Right ventricle myocardium superior (tissue), 1 donor: ENCODE measurements around the gene CRISP3. TPM values are rescaled to one million over a fixed set of nuclear protein-coding genes. Genes with fewer than 3 reads are reported as not detected.
"Not testable (repeated sequence)": the region's sequence is repeated elsewhere in the genome, so short reads cannot be mapped to it uniquely, and the experiment has no call there.

ENCODE experiments used
- ATAC-seq: fragments of 200-7000 bp; cut with Tn5 transposase; one replicate; pipeline ENCODE4 v1.9.1; 2020; ENCODE audit warnings: mild to moderate bottlenecking; ENCODE audit not compliant: poor library complexity
- DNase-seq: peaks from one replicate; pipeline ENCODE4 v3.0.0-alpha.2; 2020
- intact Hi-C: fragments of 100-400 bp; cut with DNase I; formaldehyde crosslinking; loops from one replicate; pipeline ENCODE4 v1.11.2; 2022
- long read RNA-seq: library from polyadenylated mRNA; unstranded; transcript quantifications from one replicate; pipeline ENCODE4 v2.0.0, GENCODE V29; 2021
- total RNA-seq: library from RNA; stranded (reverse); fragmentation: NEBNext Ultra II Directional; extraction: Animal tissue kit (Norgen Biotek cat#: 25700); gene quantifications from one replicate; pipeline ENCODE4 v1.2.1, GENCODE V29; 2021
- donor health status: DM: no; HTN: yes; CAD: no; lungs with severe emphysema.

CRISP3 gene, protein sequence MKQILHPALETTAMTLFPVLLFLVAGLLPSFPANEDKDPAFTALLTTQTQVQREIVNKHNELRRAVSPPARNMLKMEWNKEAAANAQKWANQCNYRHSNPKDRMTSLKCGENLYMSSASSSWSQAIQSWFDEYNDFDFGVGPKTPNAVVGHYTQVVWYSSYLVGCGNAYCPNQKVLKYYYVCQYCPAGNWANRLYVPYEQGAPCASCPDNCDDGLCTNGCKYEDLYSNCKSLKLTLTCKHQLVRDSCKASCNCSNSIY
- not detected for total RNA-seq
- long read RNA-seq: 0 reads

DNA sequence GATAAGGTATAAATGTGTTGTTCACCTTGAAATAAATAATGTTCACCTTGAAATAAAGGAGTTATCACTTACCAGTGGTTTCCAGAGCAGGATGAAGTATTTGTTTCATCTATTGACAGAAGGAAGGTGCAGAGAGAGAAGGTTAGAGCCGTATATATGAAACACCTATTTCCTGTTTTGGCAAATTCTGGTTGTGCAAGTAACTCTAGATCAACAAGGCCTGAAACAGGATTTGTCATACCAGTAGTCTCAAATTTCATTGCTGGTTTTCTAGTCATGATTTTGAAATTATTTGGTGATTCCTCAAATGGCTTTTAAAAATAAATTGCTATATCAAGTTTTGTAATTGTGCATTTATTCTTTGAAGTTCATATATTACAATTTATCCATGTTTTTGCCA is at the start of gene CRISP3:
CRISP3 (minus strand) TSS at position 130 of the 400 bp plus-strand sequence; CDS start at position 109, 21 bp downstream.
- no peak for DNase-seq
- intact Hi-C loops: no loop called here
- no peak for ATAC-seq

DNA sequence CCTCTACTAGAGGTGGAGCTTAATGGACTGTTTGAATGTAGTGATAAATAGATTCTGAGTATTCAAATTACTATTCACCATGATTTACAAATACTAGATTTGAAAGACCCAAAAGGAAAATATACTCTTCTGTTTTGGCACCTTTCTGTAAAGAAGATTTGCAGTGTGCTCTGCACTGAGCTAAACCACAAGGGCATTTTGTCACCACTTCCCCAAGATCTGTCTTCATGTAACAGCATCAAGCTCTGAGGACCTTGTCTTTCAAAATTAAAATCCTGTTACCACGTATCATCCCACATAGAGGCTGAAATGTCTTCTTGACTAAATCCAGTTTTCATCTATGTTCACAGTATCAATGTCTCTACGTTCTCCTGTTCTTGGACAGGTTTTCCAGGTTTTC is 46.2 kb upstream of the CRISP3 start:
- intact Hi-C loops: no loop called here
- ATAC-seq (no peak), DNase-seq (no peak)

DNA sequence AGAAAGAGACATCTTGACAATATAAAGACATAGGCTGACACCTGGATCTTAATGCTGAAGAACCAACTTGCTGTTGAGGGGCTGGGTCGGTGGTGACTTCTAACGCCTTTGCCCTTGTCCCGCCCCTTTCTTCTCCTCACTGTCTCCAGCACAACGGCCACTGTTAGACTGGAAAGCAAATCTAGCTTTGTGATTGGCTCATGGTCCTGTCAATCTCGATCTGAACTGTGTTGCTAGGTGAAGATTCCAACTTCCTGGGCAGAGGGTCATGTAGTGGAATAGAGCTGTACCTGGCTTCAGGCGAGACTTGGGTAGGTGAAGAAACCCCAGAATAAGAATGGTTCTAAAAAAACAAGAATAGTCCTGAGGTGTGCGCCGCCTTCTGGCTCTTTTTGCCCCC is 43.0 kb upstream of the CRISP3 start, which contains the start of gene PGK2:
PGK2 (minus strand) TSS at position 110 of the 400 bp plus-strand sequence; CDS start at position 12, 98 bp downstream.
- ATAC-seq (no peak), DNase-seq (no peak)
- intact Hi-C loops: no loop called here

GRCh38 chr6:49784272-49784671 is 40.1 kb upstream of the CRISP3 start:
- DNase-seq: no peak
- intact Hi-C loops: no loop called here
- ATAC-seq: no peak

GRCh38 chr6:49782725-49783124 is 38.5 kb upstream of the CRISP3 start:
- ATAC-seq (no peak), DNase-seq (no peak)
- intact Hi-C loops: no loop called here

GRCh38 chr6:49782293-49782692 is 38.1 kb upstream of the CRISP3 start:
- no peak for ATAC-seq
- DNase-seq: no peak
- intact Hi-C loops: no loop called here

- no peak for DNase-seq
- intact Hi-C loops: no loop called here
- ATAC-seq: no peak
Observed at GRCh38 chr6:49776444-49776843, 32.3 kb upstream of the CRISP3 start.

DNA sequence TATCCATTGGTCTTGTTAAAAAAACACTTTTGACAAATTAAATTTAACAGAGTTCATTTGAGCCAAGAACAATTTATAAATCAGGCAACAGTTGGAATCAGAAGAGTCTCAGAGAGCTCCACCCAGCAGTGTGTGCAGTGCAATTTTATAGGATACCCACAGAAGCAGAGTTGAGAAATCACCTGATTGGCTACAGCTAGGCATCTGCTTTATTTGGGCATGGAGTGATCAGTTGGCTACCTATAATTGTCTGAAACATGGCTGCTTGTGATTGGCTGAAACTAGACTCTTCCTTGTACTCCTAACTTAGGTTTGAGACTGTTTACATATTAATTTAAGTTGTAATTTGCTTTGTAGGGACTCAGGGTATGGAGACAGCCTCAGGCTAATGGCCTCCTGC is 30.9 kb upstream of the CRISP3 start:
- ATAC-seq: no peak
- intact Hi-C loops: no loop called here
- no peak for DNase-seq

GRCh38 chr6:49772285-49772684 is 28.1 kb upstream of the CRISP3 start:
- no peak for ATAC-seq
- DNase-seq: no peak
- intact Hi-C loops: no loop called here

DNA sequence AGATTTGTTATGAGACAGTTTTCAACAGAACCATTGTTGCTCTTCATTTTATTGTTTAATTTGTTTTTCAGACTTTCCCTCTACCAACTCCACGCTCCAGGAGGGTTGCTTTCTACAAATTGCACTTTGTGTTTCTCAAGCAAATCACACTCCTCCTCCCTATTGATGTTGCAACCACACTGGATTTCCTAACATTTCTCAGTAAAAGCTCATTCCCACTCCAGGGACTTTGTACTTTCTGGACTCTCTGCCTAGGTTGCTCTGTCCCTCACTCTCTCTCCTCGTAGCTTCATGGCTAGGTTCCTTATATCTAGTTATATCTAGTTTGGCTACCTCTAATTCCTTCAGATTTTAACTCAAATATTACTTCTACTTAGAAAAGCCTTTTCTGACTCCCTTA is 22.6 kb upstream of the CRISP3 start:
- no peak for ATAC-seq
- intact Hi-C loops: no loop called here
- no peak for DNase-seq

DNA sequence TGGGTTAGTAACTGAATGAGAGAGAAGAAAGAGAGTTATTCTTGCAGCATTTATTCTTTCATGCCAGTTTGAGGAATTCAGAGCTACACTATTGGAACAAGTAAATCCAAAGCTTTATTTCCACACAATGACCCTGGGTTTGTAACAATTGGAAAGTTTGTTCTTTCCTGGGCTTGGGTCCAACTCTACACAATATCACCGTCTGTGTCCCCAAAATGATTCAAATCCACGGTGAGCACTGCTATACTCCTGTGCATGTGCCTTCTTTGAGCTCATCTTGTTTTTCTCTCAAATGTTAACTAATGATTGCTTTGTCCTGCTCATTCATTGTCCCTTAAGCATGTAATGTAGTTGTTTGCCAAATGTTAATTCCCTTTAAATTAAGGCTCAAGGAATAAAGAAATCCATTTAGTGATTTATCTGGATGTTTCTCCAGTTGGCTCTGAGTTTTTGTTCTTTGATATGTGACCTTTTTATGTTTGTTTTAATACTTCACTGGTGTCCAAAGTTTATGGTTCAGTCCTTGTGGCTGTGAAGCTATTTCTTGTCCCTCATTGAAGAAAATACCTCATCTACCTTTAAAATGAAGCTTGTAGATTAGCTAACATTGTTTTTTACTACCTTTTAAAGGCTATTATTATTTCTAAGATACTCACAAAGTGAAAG is 20.5 kb upstream of the CRISP3 start:
- no peak for ATAC-seq
- intact Hi-C loops: no loop called here
- DNase-seq: no peak

GRCh38 chr6:49743429-49743828 is 759 bp downstream of the CRISP3 start:
- DNase-seq: no peak
- ATAC-seq: no peak
- intact Hi-C loops: no loop called here

DNA sequence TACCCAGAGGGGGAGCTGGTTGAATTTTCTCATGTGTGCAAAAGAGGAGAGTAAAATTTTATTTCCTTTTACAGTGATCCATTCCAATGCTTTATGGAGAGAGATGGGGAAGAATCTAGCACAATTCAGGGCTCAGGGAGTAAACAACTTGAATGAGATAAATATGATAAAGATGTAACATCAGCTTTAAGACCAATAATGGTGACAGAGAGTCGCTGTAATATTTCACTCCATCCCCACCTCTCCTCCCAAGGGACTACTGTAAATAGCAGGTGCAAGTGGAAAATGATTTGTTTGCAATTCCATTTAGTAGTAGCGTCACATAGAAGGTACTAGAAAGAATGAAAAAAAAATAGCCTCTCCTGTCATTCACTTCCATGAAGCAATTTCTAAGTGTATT is 4.8 kb downstream of the CRISP3 start:
- DNase-seq (no peak), ATAC-seq (no peak)
- intact Hi-C loops: no loop called here

DNA sequence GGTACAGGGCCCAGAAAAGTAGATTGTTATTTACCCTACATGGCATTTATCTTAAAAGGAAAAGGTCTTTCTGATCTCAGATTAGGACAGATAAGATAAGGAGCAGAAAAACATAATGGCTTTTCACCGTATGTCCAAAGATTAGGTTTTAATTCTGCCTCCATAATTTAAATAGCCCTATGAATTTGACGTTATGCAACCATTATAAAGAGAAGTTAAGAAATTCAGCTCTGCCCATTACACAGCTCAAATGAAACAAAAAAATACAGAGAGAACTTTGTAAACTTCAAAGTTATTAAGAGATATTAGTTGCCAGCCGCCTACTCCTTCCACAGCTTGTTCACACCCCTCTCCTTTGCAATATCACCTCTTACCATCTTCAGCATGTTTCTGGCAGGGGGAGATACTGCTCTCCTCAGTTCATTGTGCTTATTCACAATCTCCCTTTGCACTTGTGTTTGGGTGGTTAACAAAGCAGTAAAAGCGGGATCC is 8.1 kb downstream of the CRISP3 start:
- DNase-seq (no peak), ATAC-seq (no peak)
- intact Hi-C loops: no loop called here

DNA sequence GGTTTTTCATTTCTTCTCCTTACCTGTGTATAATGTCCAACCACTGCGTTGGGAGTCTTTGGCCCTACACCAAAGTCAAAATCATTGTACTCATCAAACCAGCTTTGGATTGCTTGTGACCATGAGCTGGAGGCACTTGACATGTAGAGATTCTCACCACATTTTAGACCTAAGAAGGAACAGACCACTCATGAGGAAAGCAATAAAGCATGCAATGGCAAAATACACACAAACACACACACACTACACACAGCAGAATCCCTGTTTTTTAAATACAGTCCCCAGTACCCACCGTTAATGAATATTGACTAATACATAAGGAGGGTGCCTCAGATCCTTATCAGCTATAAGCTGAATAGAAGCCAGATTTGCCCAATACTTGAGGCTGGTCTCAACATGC is 10.5 kb downstream of the CRISP3 start:
- DNase-seq: no peak
- ATAC-seq: no peak
- intact Hi-C loops: no loop called here

DNA sequence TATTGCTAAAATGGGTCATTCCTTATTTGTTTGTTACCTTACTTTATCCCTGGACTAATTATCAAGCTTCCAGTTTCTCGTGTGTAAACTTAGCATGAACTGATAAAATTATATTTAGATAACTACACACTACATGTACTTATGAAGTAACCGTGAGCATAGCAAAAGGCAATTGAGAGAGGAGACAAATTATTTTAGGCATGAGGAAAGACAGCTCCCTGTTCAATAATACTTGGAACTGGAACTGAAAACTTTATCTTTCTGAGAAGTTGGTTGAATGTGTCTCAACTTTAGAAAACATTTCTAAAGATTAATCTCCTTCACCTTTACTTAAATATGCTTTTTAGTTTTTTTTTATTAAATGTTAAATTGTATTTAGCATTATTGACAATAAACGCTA is 11.4 kb downstream of the CRISP3 start:
- intact Hi-C loops: no loop called here
- ATAC-seq: no peak

DNA sequence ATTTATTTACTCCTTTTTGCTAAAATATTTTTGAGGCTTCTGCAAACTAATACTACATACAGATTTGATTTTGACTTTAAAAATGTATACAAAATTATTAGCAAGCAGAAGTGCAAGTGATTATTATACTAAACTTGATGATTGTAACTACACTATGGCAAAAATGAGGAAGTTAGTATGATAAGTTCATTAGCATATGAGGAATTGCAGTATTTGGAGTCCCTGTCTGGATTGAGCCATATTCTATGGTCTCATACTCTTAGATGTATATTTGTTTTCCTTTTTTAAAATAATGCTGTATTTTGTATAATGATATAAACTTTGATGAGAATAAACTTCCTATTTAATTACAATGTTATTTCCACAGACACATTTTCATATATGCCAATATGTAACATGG is 13.9 kb downstream of the CRISP3 start:
- DNase-seq (no peak), ATAC-seq (no peak)
- intact Hi-C loops: no loop called here

More for the DNA sequence above, 11.4 kb downstream of the CRISP3 start:
- no peak for DNase-seq

- DNase-seq, intact Hi-C loops, ATAC-seq: not testable (repeated sequence)
Observed at GRCh38 chr6:49723917-49724316, 20.3 kb downstream of the CRISP3 start.

GRCh38 chr6:49721297-49721696 is 22.9 kb downstream of the CRISP3 start:
- intact Hi-C loops: no loop called here
- DNase-seq: no peak
- ATAC-seq: no peak

DNA sequence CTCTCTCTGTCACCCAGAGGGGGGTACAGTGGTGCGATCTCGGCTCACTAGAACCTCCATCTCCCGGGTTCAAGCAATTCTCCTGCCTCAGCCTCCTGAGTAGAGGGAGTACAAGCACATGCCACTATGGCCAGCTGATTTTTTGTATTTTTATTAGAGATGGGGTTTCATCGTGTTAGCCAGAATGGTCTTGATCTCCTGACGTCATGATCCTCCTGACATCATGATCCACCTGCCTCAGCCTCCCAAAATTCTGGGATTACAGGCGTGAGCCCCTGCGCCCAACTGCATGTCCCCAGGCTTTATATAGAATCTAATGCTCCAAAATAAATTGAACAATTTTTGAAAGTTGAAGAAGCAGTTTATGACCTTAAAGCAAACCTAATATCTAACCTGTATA is 23.8 kb downstream of the CRISP3 start:
- intact Hi-C loops: no loop called here
- DNase-seq (no peak), ATAC-seq (no peak)
